ENCODE results near the gene CTBP1. TPM values are rescaled to one million over a fixed set of nuclear protein-coding genes. Genes with fewer than 3 reads are reported as not detected.
A peak's percentile ranks its signal among the peaks of the same experiment; 100 is the strongest.

Gene CTBP1
- total and polyA plus RNA-seq, 9 of the 15 experiments (the other 6 are each of a cell fraction or from before 2014, with no cell fraction given): 14.5 to 162 (median 68.2) TPM

- TF ChIP-seq HSF4 (CRISPR knock-in tag; IDR thresholded peaks at IDR 0.05; ENCODE audit: borderline replicate concordance): no peak
- no peak for TF ChIP-seq POLR2AphosphoS2 (IDR thresholded peaks at IDR 0.05; ENCODE audit: low read length)
- no peak for TF ChIP-seq CHCHD3 (CRISPR knock-in tag; IDR thresholded peaks at IDR 0.05)
- peak; percentile 66 to 88 (median 69) for TF ChIP-seq YY1 (IDR thresholded peaks at IDR 0.05; ENCODE audit: borderline replicate concordance in 1 of 3, control insufficient read depth in 1 of 3, extremely low read depth in 1 of 3, insufficient read depth in 3 of 3, insufficient read length in 1 of 3, insufficient replicate concordance in 2 of 3, low read depth in 1 of 3, low read length in 2 of 3)
- TF ChIP-seq, protein P1, sequence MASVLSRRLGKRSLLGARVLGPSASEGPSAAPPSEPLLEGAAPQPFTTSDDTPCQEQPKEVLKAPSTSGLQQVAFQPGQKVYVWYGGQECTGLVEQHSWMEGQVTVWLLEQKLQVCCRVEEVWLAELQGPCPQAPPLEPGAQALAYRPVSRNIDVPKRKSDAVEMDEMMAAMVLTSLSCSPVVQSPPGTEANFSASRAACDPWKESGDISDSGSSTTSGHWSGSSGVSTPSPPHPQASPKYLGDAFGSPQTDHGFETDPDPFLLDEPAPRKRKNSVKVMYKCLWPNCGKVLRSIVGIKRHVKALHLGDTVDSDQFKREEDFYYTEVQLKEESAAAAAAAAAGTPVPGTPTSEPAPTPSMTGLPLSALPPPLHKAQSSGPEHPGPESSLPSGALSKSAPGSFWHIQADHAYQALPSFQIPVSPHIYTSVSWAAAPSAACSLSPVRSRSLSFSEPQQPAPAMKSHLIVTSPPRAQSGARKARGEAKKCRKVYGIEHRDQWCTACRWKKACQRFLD (CRISPR knock-in tag; IDR thresholded peaks at IDR 0.05): no peak
- TF ChIP-seq NR1H2 (CRISPR knock-in tag; IDR thresholded peaks at IDR 0.05): 0 out of 2 replicates have a peak, but pooled peaks have one; percentile 12
- no peak for TF ChIP-seq ETV1 (tag; conservative IDR thresholded peaks at IDR 0.05; ENCODE audit: low read depth)
- peak; percentile 50 for TF ChIP-seq PCBP1 (IDR thresholded peaks at IDR 0.05; ENCODE audit: low read depth, low read length, poor library complexity, severe bottlenecking)
- TF ChIP-seq ZNF436 (CRISPR knock-in tag; IDR thresholded peaks at IDR 0.05): no peak
- TF ChIP-seq, protein P2, sequence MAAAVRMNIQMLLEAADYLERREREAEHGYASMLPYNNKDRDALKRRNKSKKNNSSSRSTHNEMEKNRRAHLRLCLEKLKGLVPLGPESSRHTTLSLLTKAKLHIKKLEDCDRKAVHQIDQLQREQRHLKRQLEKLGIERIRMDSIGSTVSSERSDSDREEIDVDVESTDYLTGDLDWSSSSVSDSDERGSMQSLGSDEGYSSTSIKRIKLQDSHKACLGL (CRISPR knock-in tag; IDR thresholded peaks at IDR 0.05; ENCODE audit: borderline replicate concordance, poor library complexity, severe bottlenecking): no peak
- TF ChIP-seq RBM39 (optimal IDR thresholded peaks at IDR 0.05; ENCODE audit: low read depth, low read length): no peak
- no peak for TF ChIP-seq STAT6 (CRISPR knock-in tag; IDR thresholded peaks at IDR 0.05)
- no peak for TF ChIP-seq MLLT1 (IDR thresholded peaks at IDR 0.05)
- TF ChIP-seq LARP7 (IDR thresholded peaks at IDR 0.05): no peak
- TF ChIP-seq ETV5 (CRISPR knock-in tag; IDR thresholded peaks at IDR 0.05; ENCODE audit: low read depth): peak; percentile 37; the same call in 1 of the 2 replicates
- TF ChIP-seq TCFL5 (CRISPR knock-in tag; conservative IDR thresholded peaks at IDR 0.05): no peak
- TF ChIP-seq KDM5B (IDR thresholded peaks at IDR 0.05; ENCODE audit: insufficient replicate concordance, low read depth, low read length): peak; percentile 9
- TF ChIP-seq ZBTB49 (CRISPR knock-in tag; IDR thresholded peaks at IDR 0.05; ENCODE audit: borderline replicate concordance): no peak
- no peak for TF ChIP-seq ZC3H8 (IDR thresholded peaks at IDR 0.05)
- TF ChIP-seq GATAD2A (IDR thresholded peaks at IDR 0.05): no peak
Measured at GRCh38 chr4:1247864-1248244, 1.1 kb downstream of the CTBP1 start (continued).

Data from K562 (cell line).